K562 (cell line): ENCODE data around the gene NOD1. TPM values are rescaled to one million over a fixed set of nuclear protein-coding genes. Genes with fewer than 3 reads are reported as not detected.

Experiments
- ATAC-seq: fragments of 200-7000 bp; cut with Tn5 transposase; 3 replicates; pipeline ENCODE4 v1.9.1; 2020; ENCODE audit warnings: moderate library complexity
- BruUV-seq: library from RNA; stranded (reverse); fragments of 400-500 nt; replicated peaks from 2 replicates; lab custom pipeline; 2021; lab: Mats Ljungman, UMichigan
- CTCF ChIA-PET: fragments of 300-600 bp; formaldehyde crosslinking; extraction: SDS; loops from one replicate; lab custom pipeline; 2021; ENCODE audit warnings: low intra/inter-chr PET ratio; lab: Yijun Ruan, JAX
- POLR2A ChIA-PET: fragments of 300-600, 350-650 bp; sonication (Branson Sonifier 250); formaldehyde crosslinking; extraction: SDS; loops from one replicate; lab custom pipeline; 2021; ENCODE audit warnings: antibody characterized with exemption, inconsistent platforms; lab: Yijun Ruan, JAX
- DNase-seq, 4 experiments: peaks; one replicate each; pipeline versions ENCODE4 v3.0.0 to v3.0.0-alpha.2; 2011 to 2018; ENCODE audit warnings: low spot score in 3 of 4, mixed read lengths in 3 of 4; ENCODE audit errors: extremely low read depth in 1 of 4
- FAIRE-seq: peaks from 2 replicates; lab custom pipeline; 2011; peaks lifted over from hg19 to GRCh38; lab: Jason Lieb, UNC
- H2AFZ ChIP-seq: 2 replicates; pipeline ENCODE4 v1.6.0; 2011; ENCODE audit warnings: low read depth, low read length, control low read depth, inconsistent platforms
- H3K27ac ChIP-seq: fragments of 200-600 bp; 3 replicates; pipeline ENCODE4 v1.8.0; 2011; ENCODE audit warnings: low read depth, mild to moderate bottlenecking, control low read depth, inconsistent platforms, low read length, moderate library complexity, mixed read lengths; ENCODE audit errors: extremely low read depth
- H3K27me3 ChIP-seq, 2 experiments: fragments of 300-600 bp in 1 of 2; 2 replicates in 1 of 2; 3 replicates in 1 of 2; pipeline versions ENCODE4 v1.6.0 to v1.8.0; 2011; ENCODE audit warnings: inconsistent platforms in 2 of 2, low read length in 2 of 2, mild to moderate bottlenecking in 1 of 2, mixed read lengths in 1 of 2, moderate library complexity in 1 of 2; ENCODE audit not compliant: control insufficient read depth in 2 of 2, insufficient read depth in 2 of 2
- H3K36me3 ChIP-seq: fragments of 300-600 bp; 3 replicates; pipeline ENCODE4 v1.8.0; 2011; ENCODE audit warnings: mild to moderate bottlenecking, low read length, inconsistent platforms; ENCODE audit not compliant: control insufficient read depth, insufficient read depth
- H3K4me1 ChIP-seq, 2 experiments: fragments of 200-600 bp in 1 of 2; replicated peaks in 1 of 2; 2 replicates in 1 of 2; 3 replicates in 1 of 2; pipeline versions ENCODE4 v1.5.1 to v1.8.0; 2011; ENCODE audit warnings: inconsistent platforms in 2 of 2, low read length in 2 of 2, mild to moderate bottlenecking in 1 of 2, mixed read lengths in 1 of 2, moderate library complexity in 1 of 2; ENCODE audit not compliant: control insufficient read depth in 2 of 2, insufficient read depth in 2 of 2
- H3K4me2 ChIP-seq: 2 replicates; pipeline ENCODE4 v1.6.1; 2011; ENCODE audit warnings: low read length, control low read depth, inconsistent platforms, mixed read lengths; ENCODE audit not compliant: insufficient read depth
- H3K4me3 ChIP-seq: fragments of 200-600 bp; sonication (generic), shearing (Covaris generic); 2 replicates; pipeline ENCODE4 v1.5.1; 2016; ENCODE audit warnings: control low read depth, inconsistent platforms
- H3K79me2 ChIP-seq: fragments of 200-600 bp; 3 replicates; pipeline ENCODE4 v1.8.0; 2011; ENCODE audit warnings: low read length, inconsistent platforms; ENCODE audit not compliant: control insufficient read depth, insufficient read depth
- H3K9ac ChIP-seq, 2 experiments: 2 replicates each; pipeline versions ENCODE4 v1.6.0 to v1.6.1; 2011; ENCODE audit warnings: low read depth in 2 of 2, low read length in 2 of 2, control low read depth in 1 of 2, inconsistent platforms in 1 of 2, mild to moderate bottlenecking in 1 of 2, mixed read lengths in 1 of 2; ENCODE audit not compliant: insufficient read depth in 1 of 2
- H3K9me1 ChIP-seq: one replicate; pipeline ENCODE4 v1.6.0; 2011; ENCODE audit warnings: inconsistent platforms, mild to moderate bottlenecking, low read length, moderate library complexity; ENCODE audit not compliant: control insufficient read depth, insufficient read depth
- H3K9me3 ChIP-seq: replicated peaks from 2 replicates; pipeline ENCODE4 v1.5.1; 2011; ENCODE audit warnings: low read depth, low read length, inconsistent platforms; ENCODE audit not compliant: control insufficient read depth, insufficient read depth
- H4K20me1 ChIP-seq: replicated peaks from 2 replicates; pipeline ENCODE4 v1.6.1; 2011; ENCODE audit warnings: low read length, inconsistent platforms, mixed read lengths; ENCODE audit not compliant: control insufficient read depth, insufficient read depth
- ARID3B ChIP-seq: fragments of 250-450 bp; sonication (Bioruptor Pico); IDR thresholded peaks from 2 replicates; pipeline ENCODE4 v1.4.0; 2020; ENCODE audit warnings: borderline replicate concordance
- CC2D1A ChIP-seq: fragments of 450-650 bp; IDR thresholded peaks from 2 replicates; pipeline ENCODE4 v1.6.1; 2017; ENCODE audit warnings: mild to moderate bottlenecking
- DEAF1 ChIP-seq: fragments of 450-650 bp; formaldehyde crosslinking; IDR thresholded peaks from 2 replicates; pipeline ENCODE4 v1.4.0; 2020; ENCODE audit warnings: mild to moderate bottlenecking, moderate library complexity
- IRF2 ChIP-seq: sonication (generic); formaldehyde crosslinking; IDR thresholded peaks from 2 replicates; pipeline ENCODE4 v1.8.1; 2022; ENCODE audit warnings: mild to moderate bottlenecking, missing genetic modification reagents
- NFE2L1 ChIP-seq: fragments of 450-650 bp; IDR thresholded peaks from 2 replicates; pipeline ENCODE4 v1.6.1; 2016; ENCODE audit warnings: missing genetic modification characterization, low read depth, mild to moderate bottlenecking, missing compliant biosample characterization, moderate library complexity, borderline replicate concordance
- SRSF1 ChIP-seq: fragments of 200-400 bp; formaldehyde crosslinking; IDR thresholded peaks from 2 replicates; pipeline ENCODE4 v1.6.1; 2017; ENCODE audit warnings: mild to moderate bottlenecking, low read depth, low read length, moderate library complexity
- STAG1 ChIP-seq: sonication (generic); formaldehyde crosslinking; IDR thresholded peaks from 2 replicates; pipeline ENCODE4 v1.5.0; 2020; ENCODE audit warnings: missing genetic modification reagents, borderline replicate concordance
- TCF7L2 ChIP-seq: fragments of 150-350 bp; IDR thresholded peaks from 2 replicates; pipeline ENCODE4 v1.6.1; 2016; ENCODE audit warnings: low read depth, mild to moderate bottlenecking, low read length, moderate library complexity
- TRIM28 ChIP-seq: fragments of 450-650 bp; IDR thresholded peaks from 2 replicates; pipeline ENCODE4 v1.6.1; 2017
- ZBTB11 ChIP-seq, 3 experiments: fragments of 200-800 bp in 1 of 3; fragments of 250-450 bp in 1 of 3; fragments of 450-650 bp in 1 of 3; sonication (Bioruptor Pico) in 1 of 3; sonication (Bioruptor generic) in 1 of 3; formaldehyde crosslinking in 1 of 3; IDR thresholded peaks; 2 replicates each; pipeline versions ENCODE4 v1.6.1 to v1.8.0; 2016 to 2022; ENCODE audit warnings: mild to moderate bottlenecking in 2 of 3, missing genetic modification characterization in 2 of 3, missing compliant biosample characterization in 1 of 3, moderate library complexity in 1 of 3
- ZFP36 ChIP-seq: fragments of 150-350 bp; IDR thresholded peaks from 2 replicates; pipeline ENCODE4 v1.6.1; 2018; ENCODE audit warnings: low read length, low read depth; ENCODE audit not compliant: partially characterized antibody
- WGBS: fragments of 100-300 bp; shearing (Covaris generic); methylation state at CpG from one replicate; pipeline ENCODE4 v1.1.6; 2016; ENCODE audit warnings: low coverage, mixed read lengths; ENCODE audit not compliant: insufficient coverage; ENCODE audit errors: missing lambda C conversion rate; 5-methylcytosine and 5-hydroxymethylcytosine counted together
- in situ Hi-C: fragments of 300-500 bp; cut with MboI; formaldehyde crosslinking; loops from 4 replicates; pipeline ENCODE4 v1.15.0; 2018; ENCODE audit warnings: inconsistent platforms, mixed read lengths
- intact Hi-C: fragments of 100-400 bp; cut with micrococcal nuclease; formaldehyde crosslinking; loops from 2 replicates; pipeline ENCODE4 v1.14.2; 2022
- polyA plus RNA-seq, 8 experiments: library from polyadenylated mRNA; depleted of rRNA in 4 of 8; stranded (reverse) in 5 of 8; unstranded in 3 of 8; fragments of >200 nt; fragmentation: Nextera tagmentation in 2 of 8; fragmentation: Illumina TruSeq in 1 of 8; extraction: Ambion mirVana in 2 of 8; extraction: Trizol in 1 of 8; gene quantifications; 2 replicates each; pipeline versions ENCODE4 v1.2.1 to v1.2.3, GENCODE V29; 2011 to 2014; ENCODE audit warnings: inconsistent platforms in 1 of 8, missing spikeins in 1 of 8
- total RNA-seq, 7 experiments: library from RNA; depleted of rRNA in 6 of 7; stranded (reverse); fragments of >200 nt in 6 of 7; fragmentation: Illumina TruSeq in 2 of 7; extraction: Trizol in 2 of 7; gene quantifications; 2 replicates each; pipeline versions ENCODE4 v1.2.1 to v1.2.3, GENCODE V29; 2011 to 2021; ENCODE audit warnings: low replicate concordance in 1 of 7

The NOD1 gene
- total and polyA plus RNA-seq, 9 of the 15 experiments (the other 6 are each of a cell fraction or from before 2014, with no cell fraction given), result 0.34 to 7.1 (median 4.7) TPM

- TF ChIP-seq ARID3B, result no peak
- no peak for TF ChIP-seq NFE2L1
- peak; percentile 34 for TF ChIP-seq ZFP36
- 0 out of 2 replicates have a peak, but pooled peaks have one; percentile 25 for TF ChIP-seq TRIM28
- TF ChIP-seq SRSF1, result no peak
- no peak for TF ChIP-seq IRF2
Observed at GRCh38 chr7:30413864-30414263, 64.7 kb downstream of the NOD1 start (continued).

- CTCF ChIA-PET, result interaction anchor here (0.7 to 3.4 kb wide), 5 partner anchors 128 to 777 kb away, joined by 3 to 25 read pairs (median 5); no protein-coding TSS in a partner anchor
- in situ Hi-C loops (loop anchor here (5.0 kb wide), 2 partner anchors 136 to 251 kb away; no protein-coding TSS in a partner anchor), intact Hi-C loops (loop anchor here (2.0 kb wide), 4 partner anchors 128 to 248 kb away; partner anchors contain the start of gene ZNRF2)
- H3K36me3 ChIP-seq, result no peaks in the 10 kb centered on the region
- WGBS, result 42% methylated on average over 5 of the region's 5 CpGs
- no peaks in the 10 kb centered on the region for H3K79me2 ChIP-seq
- ATAC-seq, result peak; percentile 94
- no peaks in the 10 kb centered on the region for H3K9me1 ChIP-seq
- no peak overlapping the region for H3K4me2 ChIP-seq
- H3K9me3 ChIP-seq, result peaks cover 5% of the 10 kb centered on the region; the same call in 1 of the 2 replicates
- POLR2A ChIA-PET, result no interaction called here
- no peaks in the 10 kb centered on the region for H3K27me3 ChIP-seq
- no peak overlapping the region for H3K9ac ChIP-seq
- H3K4me3 ChIP-seq, result no peak overlapping the region
- no peak overlapping the region for H3K27ac ChIP-seq
- no peaks in the 10 kb centered on the region; a peak in 1 of 5 replicates for H3K4me1 ChIP-seq
- DNase-seq, result peak; percentile 36 to 77 (median 54)
- no TSS peak for BruUV-seq
- H4K20me1 ChIP-seq, result no peaks in the 10 kb centered on the region
- H2AFZ ChIP-seq, result no peak overlapping the region
- peak; percentile 93 for FAIRE-seq
- TF ChIP-seq CC2D1A, result 0 out of 2 replicates have a peak, but pooled peaks have one; percentile 35
- TF ChIP-seq ZBTB11 (CRISPR knock-in tag; IDR thresholded peaks at IDR 0.05), result no peak
- peak; percentile 64; the same call in 1 of the 2 replicates for TF ChIP-seq DEAF1 (CRISPR knock-in tag)
- TF ChIP-seq STAG1 (CRISPR knock-in tag), result peak; percentile 51; the same call in 1 of the 2 replicates
- TF ChIP-seq TCF7L2, result no peak
Observed at GRCh38 chr7:30412782-30413504, 65.6 kb downstream of the NOD1 start.
